HG03066 (cell line): ENCODE results near the gene TNNC2.
"Not testable (repeated sequence)": the region's sequence is repeated elsewhere in the genome, so short reads cannot be mapped to it uniquely, and the experiment has no call there.

Experiments
- ATAC-seq: cut with Tn5 transposase; IDR thresholded peaks from one replicate; pipeline ENCODE4 v1.9.1; 2021; ENCODE audit warnings: low read depth; ENCODE audit not compliant: unreplicated experiment

Gene TNNC2

GRCh38 chr20:45848969-45849582 is 22.0 kb upstream of the TNNC2 start:
- no peak for ATAC-seq

GRCh38 chr20:45848421-45848820 is 21.3 kb upstream of the TNNC2 start:
- no peak for ATAC-seq

- ATAC-seq: no peak
Measured at GRCh38 chr20:45845452-45845851, 18.3 kb upstream of the TNNC2 start.

- ATAC-seq: no peak
Measured at GRCh38 chr20:45843506-45843905, 16.4 kb upstream of the TNNC2 start.

- ATAC-seq: peak; percentile 70
Measured at GRCh38 chr20:45842169-45842812, 15.2 kb upstream of the TNNC2 start.

GRCh38 chr20:45841407-45842129 is 14.5 kb upstream of the TNNC2 start:
- no peak for ATAC-seq

GRCh38 chr20:45840700-45841198 is 13.6 kb upstream of the TNNC2 start:
- ATAC-seq: no peak

- ATAC-seq: no peak
Measured at GRCh38 chr20:45836841-45837240, 9.7 kb upstream of the TNNC2 start.

- no peak for ATAC-seq
Measured at GRCh38 chr20:45835825-45836224, 8.7 kb upstream of the TNNC2 start.

- no peak for ATAC-seq
Measured at GRCh38 chr20:45835329-45835765, 8.2 kb upstream of the TNNC2 start.

- ATAC-seq: no peak
Measured at GRCh38 chr20:45834797-45835161, 7.7 kb upstream of the TNNC2 start.

GRCh38 chr20:45833883-45834796 is 7.0 kb upstream of the TNNC2 start:
- peak; percentile 70 for ATAC-seq

GRCh38 chr20:45833030-45833882 is 6.1 kb upstream of the TNNC2 start, which contains the start of gene SNX21:
Gene SNX21 (plus strand): TSS chr20:45833799. CDS start chr20:45833920, 121 bp downstream.
- peak; percentile 53 for ATAC-seq

GRCh38 chr20:45832619-45833018 is 5.5 kb upstream of the TNNC2 start:
- ATAC-seq: no peak

GRCh38 chr20:45829673-45830106 is 2.6 kb upstream of the TNNC2 start:
- ATAC-seq: not testable (repeated sequence)

- no peak for ATAC-seq
Measured at GRCh38 chr20:45828589-45828988, 1.5 kb upstream of the TNNC2 start.

GRCh38 chr20:45827712-45828111 is 600 bp upstream of the TNNC2 start:
- ATAC-seq: no peak

GRCh38 chr20:45826381-45827019 is 612 bp downstream of the TNNC2 start:
- no peak for ATAC-seq
